Thoracic aorta (tissue), 2 donors: ENCODE results near the gene ERAL1. TPM values are rescaled to one million over a fixed set of nuclear protein-coding genes. Genes with fewer than 3 reads are reported as not detected.
A peak's percentile ranks its signal among the peaks of the same experiment; 100 is the strongest.

ENCODE experiments used
- ATAC-seq: fragments of 150-250 bp; one replicate; pipeline ENCODE4 v1.8.0; 2017; ENCODE audit warnings: low read depth; ENCODE audit not compliant: insufficient number of reproducible peaks, low FRiP score
- DNase-seq: peaks from one replicate; pipeline ENCODE4 v3.0.0-alpha.2; 2020; ENCODE audit warnings: low spot score
- H3K27ac ChIP-seq, 2 donors: fragments of 200-600 bp; sonication (generic); 1 replicate in 1 of 2; 2 replicates in 1 of 2; pipeline ENCODE4 v1.5.1; 2016; ENCODE audit warnings: mild to moderate bottlenecking in 2 of 2, moderate library complexity in 2 of 2
- H3K27me3 ChIP-seq: fragments of 200-600 bp; sonication (generic); replicated peaks from 2 replicates; pipeline ENCODE4 v1.6.0; 2016; ENCODE audit warnings: mild to moderate bottlenecking; ENCODE audit not compliant: insufficient read depth
- H3K36me3 ChIP-seq: fragments of 200-600 bp; sonication (generic); one replicate; pipeline ENCODE4 v1.5.1; 2016
- H3K4me1 ChIP-seq, 2 donors: fragments of 200-600 bp; sonication (generic); 1 replicate in 1 of 2; 2 replicates in 1 of 2; pipeline versions ENCODE4 v1.5.1 to v1.6.0; 2016; ENCODE audit warnings: low read depth in 2 of 2, mild to moderate bottlenecking in 1 of 2; ENCODE audit not compliant: control insufficient read depth in 1 of 2
- H3K4me3 ChIP-seq: fragments of 200-600 bp; sonication (generic); 2 replicates; pipeline ENCODE4 v1.5.1; 2016; ENCODE audit warnings: mild to moderate bottlenecking
- H3K9me3 ChIP-seq: fragments of 200-600 bp; sonication (generic); 2 replicates; pipeline ENCODE4 v1.5.1; 2016
- total RNA-seq, 2 donors: library from RNA; depleted of rRNA; stranded (reverse); fragments of >200 nt; gene quantifications; one replicate each; pipeline versions ENCODE4 v1.1.0 to v1.2.3, GENCODE V29; 2016
- TF ChIP-seq, protein P1 (sequence below): fragments of 200-600 bp; sonication (generic); IDR thresholded peaks from one replicate; pipeline ENCODE4 v1.5.1; 2019; ENCODE audit warnings: antibody characterized with exemption

The ERAL1 gene
- total RNA-seq, 2 donors from 2014 or later, result 30.6 to 34.6 TPM

DNA sequence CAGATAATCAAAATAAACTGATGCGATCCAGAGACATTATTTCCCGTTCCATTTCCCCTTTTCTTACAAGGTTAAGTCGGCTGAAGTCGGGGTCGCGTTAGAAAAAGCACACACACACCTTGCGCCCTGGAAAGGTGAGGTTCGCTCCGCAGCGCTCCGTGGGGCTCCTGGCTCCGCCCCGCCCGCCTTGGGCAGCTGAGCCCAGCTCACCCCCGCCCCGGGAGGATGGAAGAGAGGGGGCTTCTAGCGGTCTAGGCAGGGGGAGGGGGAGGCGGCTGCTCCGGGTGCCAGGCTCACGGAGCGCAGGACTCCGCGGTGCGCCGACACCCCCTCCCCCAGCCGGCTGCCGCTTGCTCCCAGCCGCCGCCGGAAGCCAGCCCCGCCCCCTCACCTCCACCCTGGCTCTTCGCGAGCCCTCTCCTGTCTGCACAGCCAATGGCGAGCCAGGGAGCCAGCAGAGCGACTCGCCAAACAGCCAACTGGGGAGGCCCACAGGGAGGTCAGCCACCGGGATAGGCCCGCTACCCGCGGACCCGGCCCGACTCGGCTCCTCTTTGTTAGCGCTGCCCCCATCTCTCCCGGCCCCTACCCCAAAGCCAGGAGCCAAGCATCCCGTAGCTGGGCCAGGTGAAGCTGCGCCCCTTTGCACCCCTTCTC lies 42.6 kb upstream of the ERAL1 start:
- H3K4me3 ChIP-seq, result peak overlapping the region; percentile 97

DNA sequence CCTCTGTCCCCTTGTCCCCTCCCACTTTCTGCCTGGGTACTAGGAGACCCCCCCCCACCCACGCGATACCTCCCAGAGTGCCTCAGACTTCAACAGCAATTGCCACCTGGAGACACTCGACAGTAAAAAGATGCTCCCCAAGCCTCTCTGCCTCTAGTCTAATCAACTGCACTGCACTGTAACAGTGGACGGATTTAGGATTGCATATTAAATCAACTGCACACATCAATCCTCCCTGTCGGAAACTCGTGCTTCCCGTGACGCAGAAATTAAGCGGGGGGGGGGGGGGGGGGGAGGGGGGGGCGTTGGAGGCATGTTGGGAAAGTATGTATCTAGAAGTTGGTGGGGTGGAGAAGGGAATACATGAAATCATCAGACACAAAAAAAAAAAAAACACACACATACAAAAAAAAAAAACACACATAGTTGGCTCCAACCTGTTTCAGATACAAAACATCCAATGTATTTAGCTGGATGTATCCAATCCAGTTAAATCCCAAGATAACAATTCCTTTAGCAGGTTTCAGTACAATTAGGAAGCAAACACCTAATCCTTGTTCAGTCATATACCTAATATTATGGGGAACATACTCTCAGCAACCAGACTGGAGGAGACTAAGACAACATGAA lies 42.0 kb upstream of the ERAL1 start:
- Histone ChIP-seq H3K27ac (peak overlapping the region; percentile 81 to 89), H3K4me1 (peaks cover 18 to 45% of the 10 kb centered on the region in 2 donors), H3K36me3 (no peaks in the 10 kb centered on the region), H3K4me3 (peak overlapping the region; percentile 97), H3K9me3 (no peaks in the 10 kb centered on the region), H3K27me3 (no peaks in the 10 kb centered on the region)
- ATAC-seq (peak; percentile 11), DNase-seq (no peak)
- TF ChIP-seq, protein P1, sequence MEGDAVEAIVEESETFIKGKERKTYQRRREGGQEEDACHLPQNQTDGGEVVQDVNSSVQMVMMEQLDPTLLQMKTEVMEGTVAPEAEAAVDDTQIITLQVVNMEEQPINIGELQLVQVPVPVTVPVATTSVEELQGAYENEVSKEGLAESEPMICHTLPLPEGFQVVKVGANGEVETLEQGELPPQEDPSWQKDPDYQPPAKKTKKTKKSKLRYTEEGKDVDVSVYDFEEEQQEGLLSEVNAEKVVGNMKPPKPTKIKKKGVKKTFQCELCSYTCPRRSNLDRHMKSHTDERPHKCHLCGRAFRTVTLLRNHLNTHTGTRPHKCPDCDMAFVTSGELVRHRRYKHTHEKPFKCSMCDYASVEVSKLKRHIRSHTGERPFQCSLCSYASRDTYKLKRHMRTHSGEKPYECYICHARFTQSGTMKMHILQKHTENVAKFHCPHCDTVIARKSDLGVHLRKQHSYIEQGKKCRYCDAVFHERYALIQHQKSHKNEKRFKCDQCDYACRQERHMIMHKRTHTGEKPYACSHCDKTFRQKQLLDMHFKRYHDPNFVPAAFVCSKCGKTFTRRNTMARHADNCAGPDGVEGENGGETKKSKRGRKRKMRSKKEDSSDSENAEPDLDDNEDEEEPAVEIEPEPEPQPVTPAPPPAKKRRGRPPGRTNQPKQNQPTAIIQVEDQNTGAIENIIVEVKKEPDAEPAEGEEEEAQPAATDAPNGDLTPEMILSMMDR, result peak; percentile 12

More for the DNA sequence above, 42.6 kb upstream of the ERAL1 start:
- H3K36me3 ChIP-seq, result no peaks in the 10 kb centered on the region
- H3K27ac ChIP-seq, result peak overlapping the region; percentile 81 to 89
- H3K9me3 ChIP-seq, result no peaks in the 10 kb centered on the region
- no peaks in the 10 kb centered on the region for H3K27me3 ChIP-seq
- H3K4me1 ChIP-seq, result peaks cover 24 to 51% of the 10 kb centered on the region in 2 donors
- ATAC-seq (peak; percentile 89), DNase-seq (peak; percentile 93)
- TF ChIP-seq, protein P1, result no peak

DNA sequence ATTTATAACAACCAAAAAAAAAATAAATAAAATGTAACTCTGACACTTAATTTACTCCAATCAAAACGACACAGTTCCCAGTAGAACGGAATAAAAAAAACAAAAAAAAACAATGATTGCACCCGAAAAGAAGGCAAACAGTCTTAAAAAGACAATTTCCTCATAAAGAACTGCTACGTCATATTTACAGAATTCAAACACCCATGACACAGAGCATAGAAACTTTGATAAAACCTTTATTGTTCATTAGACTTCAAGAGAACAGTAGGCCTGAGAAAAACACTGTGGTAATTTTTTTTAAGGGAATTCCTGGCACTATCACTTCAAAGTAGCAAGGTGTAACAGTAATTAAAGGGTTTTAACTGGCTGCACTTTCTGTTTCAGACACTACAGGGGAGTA lies 38.3 kb upstream of the ERAL1 start:
- Histone ChIP-seq H3K4me3 (no peak overlapping the region), H3K9me3 (no peaks in the 10 kb centered on the region), H3K27ac (no peak overlapping the region), H3K27me3 (no peaks in the 10 kb centered on the region), H3K36me3 (no peaks in the 10 kb centered on the region), H3K4me1 (peaks cover 3 to 9% of the 10 kb centered on the region in 2 donors)
- no peak for DNase-seq
- no peak for ATAC-seq
- TF ChIP-seq, protein P1, result no peak

DNA sequence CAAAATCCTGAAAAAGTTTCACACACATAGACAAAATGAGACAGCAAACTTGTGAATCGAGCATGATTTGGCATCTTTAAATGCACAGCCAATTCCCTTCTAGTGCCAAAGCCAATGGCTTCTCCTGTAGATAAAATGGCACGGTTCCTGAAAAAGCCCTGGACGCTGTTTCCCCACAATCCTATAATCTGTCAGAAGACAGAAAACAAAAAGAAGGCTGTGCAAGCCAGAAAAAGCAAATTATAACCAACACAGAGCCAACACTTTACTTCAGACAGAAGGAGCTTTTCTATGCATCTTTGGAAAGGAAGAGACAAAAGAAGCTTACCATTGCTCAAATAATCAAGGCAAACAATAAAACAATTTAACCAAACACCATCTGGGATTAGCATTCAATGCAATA lies 36.0 kb upstream of the ERAL1 start:
- no peaks in the 10 kb centered on the region for H3K36me3 ChIP-seq
- no peaks in the 10 kb centered on the region for H3K4me1 ChIP-seq
- no peaks in the 10 kb centered on the region for H3K27me3 ChIP-seq
- H3K4me3 ChIP-seq, result no peak overlapping the region
- DNase-seq (no peak), ATAC-seq (no peak)
- H3K27ac ChIP-seq, result no peak overlapping the region
- H3K9me3 ChIP-seq, result no peaks in the 10 kb centered on the region
- TF ChIP-seq, protein P1, result no peak

DNA sequence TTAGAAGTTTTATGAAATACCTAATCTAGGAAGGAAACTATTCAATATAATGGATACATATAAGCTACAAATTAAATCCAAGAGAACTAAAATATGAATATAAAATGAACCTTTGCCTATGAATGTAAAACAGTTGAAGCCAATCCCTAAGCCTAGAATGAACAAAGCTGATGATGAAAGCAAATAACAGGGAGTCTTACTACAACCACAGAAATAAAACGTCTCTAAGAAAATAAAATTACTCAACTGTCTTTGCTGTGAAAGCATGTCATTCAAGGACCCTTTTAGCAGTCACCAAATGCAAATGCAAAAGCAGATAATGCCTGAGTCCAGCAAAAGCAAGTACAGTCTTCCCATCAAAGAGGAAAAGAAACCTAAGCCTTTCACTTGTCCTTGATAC lies 35.2 kb upstream of the ERAL1 start:
- ATAC-seq (no peak), DNase-seq (no peak)
- H3K4me1 ChIP-seq, result no peaks in the 10 kb centered on the region
- H3K9me3 ChIP-seq, result no peaks in the 10 kb centered on the region
- H3K27ac ChIP-seq, result no peak overlapping the region
- TF ChIP-seq, protein P1, result no peak
- H3K27me3 ChIP-seq, result no peaks in the 10 kb centered on the region
- no peaks in the 10 kb centered on the region for H3K36me3 ChIP-seq
- no peak overlapping the region for H3K4me3 ChIP-seq
